ENCODE measurements around the gene TRIO.

Gene TRIO

GRCh38 chr5:14225173-14225834, 82.2 kb downstream of the TRIO start:
- no peak for DNase-seq (ENCODE audit: low spot score)

DNA sequence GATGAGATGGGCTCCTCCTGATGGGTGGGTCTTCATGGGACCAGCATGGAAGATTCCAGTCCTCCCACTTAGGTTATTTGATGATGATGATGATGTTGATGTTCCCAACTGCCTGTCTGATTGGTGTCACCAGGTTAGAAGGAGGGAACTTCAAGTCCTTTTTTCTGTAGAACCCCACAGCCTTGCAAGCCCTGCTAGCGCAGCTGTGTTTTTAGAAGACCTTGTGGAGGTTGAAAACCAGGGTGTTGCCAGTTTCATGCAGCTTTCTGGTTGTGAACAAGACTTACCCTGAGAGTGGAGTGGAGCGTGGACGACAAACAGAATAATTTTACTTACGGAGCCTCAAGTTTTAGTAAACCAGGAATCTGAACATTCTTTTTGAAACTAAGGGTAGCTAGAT, 83.0 kb downstream of the TRIO start:
- DNase-seq (ENCODE audit: low spot score) = no peak

GRCh38 chr5:14226554-14226953, 83.4 kb downstream of the TRIO start:
- DNase-seq (ENCODE audit: low spot score) = no peak

- no peak for DNase-seq (ENCODE audit: low spot score)
These were observed 83.8 kb downstream of the TRIO start for GRCh38 chr5:14226992-14227391.

DNA sequence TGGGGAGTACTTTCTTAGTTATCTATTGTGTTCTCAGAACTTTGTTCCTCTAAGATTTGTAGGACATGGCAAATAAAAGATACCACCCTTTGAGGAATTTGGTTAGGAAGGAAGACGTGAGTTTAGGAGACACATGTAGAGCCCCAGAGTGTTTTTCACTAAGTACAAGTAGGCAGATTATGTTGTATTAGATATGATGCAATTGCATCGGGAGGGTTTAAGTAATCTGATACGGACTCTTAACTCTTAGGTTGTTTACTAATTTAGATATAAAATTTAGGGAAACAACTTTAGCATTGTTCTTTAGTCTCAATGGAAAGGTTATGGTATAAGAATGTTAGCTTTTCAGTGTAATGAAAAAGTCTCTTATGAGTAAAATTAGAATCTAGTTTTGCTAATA, 84.4 kb downstream of the TRIO start:
- no peak for DNase-seq (ENCODE audit: low spot score)

DNA sequence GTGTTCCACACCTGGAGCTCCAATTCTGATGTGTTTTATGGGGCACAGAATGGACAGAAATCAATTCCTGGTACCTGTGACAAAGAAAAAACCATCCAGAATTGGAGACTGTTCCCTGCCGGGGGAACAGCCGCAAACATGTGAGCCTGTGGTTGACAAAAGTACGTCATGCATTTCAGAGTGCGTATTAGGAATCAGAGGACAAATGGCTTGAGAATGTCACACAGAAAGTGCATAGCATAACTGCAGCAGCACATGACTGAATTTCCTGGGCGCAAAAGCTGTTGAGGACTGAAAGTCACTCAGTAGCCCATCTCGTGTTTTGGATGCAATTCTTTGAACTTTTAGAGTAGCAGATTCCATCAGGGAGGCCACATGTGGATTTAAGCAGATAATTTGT, 85.1 kb downstream of the TRIO start:
- DNase-seq (ENCODE audit: low spot score) = no peak

- no peak for DNase-seq (ENCODE audit: low spot score)
These were observed 86.0 kb downstream of the TRIO start for GRCh38 chr5:14229181-14229580.

- no peak for DNase-seq (ENCODE audit: low spot score)
These were observed 86.6 kb downstream of the TRIO start for GRCh38 chr5:14229734-14230133.

DNA sequence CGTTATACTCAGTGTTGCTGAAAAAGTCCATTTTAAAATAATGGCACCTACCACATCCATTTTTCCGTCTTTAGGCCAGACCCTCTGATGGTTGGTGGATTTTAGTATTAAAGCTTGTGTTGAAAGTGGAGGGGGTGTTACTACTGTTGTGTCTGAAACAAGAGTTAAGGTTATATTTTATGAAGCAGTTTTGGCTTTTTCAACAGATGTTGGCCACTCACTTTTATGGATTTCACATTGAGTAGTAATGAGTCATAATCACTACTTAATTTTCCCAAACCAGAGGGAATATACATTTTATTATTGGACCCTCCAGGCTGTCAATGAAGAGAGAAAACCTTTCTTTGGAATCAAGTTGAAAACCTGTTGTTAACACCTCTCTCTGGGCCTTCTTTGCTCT, 88.0 kb downstream of the TRIO start:
- no peak for DNase-seq (ENCODE audit: low spot score)

DNA sequence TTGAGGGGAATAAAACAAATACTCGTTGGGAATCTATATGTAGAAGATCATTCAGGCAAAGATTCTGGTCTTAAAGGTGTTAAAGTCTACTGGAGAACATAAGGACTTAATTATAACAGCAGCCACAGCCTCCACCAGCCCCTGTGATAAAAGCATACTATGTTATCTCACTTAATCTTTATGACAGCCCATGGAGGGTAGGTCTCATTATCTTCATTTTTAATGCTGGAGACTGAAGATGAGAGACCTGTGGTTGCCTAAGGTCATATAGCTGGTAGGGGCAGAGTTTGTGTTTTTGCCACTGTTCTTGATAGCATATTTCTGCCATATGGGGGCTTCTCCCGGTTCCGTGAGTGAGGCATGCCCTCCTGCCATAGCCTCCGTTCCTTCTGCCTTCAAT, 88.7 kb downstream of the TRIO start:
- DNase-seq (ENCODE audit: low spot score) = no peak

- no peak for DNase-seq (ENCODE audit: low spot score)
These were observed 91.1 kb downstream of the TRIO start for GRCh38 chr5:14234204-14234603.

DNA sequence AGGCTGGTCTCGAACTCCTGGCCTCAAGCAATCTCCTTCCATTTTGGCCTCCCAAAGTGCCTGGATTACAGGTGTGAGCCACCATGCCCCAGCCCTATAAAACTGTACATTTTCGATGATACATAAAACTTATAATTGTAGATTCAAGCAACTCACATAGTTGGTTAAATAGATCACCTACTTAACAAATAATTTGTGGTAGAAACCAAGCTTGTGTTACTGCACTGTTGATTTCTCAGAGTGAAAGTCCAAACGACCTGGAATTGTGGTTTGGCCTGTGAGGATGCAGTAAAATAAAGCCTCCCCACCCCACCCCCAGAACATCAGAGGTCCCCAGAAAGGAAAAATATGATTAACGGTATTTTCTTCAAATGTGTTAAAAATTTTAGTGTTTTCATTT, 92.7 kb downstream of the TRIO start:
- no peak for DNase-seq (ENCODE audit: low spot score)

GRCh38 chr5:14236757-14237156, 93.6 kb downstream of the TRIO start:
- no peak for DNase-seq (ENCODE audit: low spot score)

GRCh38 chr5:14237317-14238086, 94.4 kb downstream of the TRIO start:
- DNase-seq (ENCODE audit: low spot score) = no peak

GRCh38 chr5:14238272-14238671, 95.1 kb downstream of the TRIO start:
- no peak for DNase-seq (ENCODE audit: low spot score)

DNA sequence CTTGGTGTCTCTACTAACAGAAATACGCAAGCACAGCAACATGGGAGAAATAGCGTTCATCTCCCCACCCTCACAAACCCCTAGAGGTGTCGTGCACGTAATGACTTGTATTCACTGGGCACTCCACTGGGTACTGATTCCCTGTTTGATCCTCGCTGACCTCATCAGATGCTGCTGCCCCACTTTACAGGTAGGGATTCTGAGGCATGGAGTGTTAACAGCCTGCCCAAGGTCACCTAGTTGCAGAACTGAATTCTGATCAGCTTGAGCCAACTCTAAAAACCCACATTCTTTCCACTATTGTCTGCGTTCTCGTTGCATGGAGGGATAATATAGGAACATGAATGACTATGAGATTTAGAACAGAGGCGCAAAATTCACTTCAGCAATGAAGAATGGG, 96.3 kb downstream of the TRIO start:
- no peak for DNase-seq (ENCODE audit: low spot score)

DNA sequence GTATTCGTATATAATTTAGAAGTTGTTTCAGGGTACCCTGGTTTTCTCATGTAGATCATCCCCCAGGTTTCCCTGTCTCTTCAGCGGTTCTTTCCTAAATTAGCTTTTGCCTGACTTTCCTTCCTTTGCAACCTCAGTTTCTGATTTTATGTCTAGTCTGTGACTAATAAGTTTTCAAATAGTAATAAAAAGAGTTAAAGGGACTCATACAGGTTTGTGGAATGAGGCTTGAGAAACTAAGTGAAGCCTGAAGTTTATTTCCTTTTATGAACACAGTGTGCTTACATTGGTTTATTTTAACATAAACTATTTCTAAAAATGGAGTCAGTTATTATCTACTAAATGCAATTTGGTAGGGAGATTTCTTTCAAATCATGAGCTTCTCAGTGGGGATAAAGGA, 96.8 kb downstream of the TRIO start:
- no peak for DNase-seq (ENCODE audit: low spot score)

- no peak for DNase-seq (ENCODE audit: low spot score)
These were observed 97.2 kb downstream of the TRIO start for GRCh38 chr5:14240359-14240758.

DNA sequence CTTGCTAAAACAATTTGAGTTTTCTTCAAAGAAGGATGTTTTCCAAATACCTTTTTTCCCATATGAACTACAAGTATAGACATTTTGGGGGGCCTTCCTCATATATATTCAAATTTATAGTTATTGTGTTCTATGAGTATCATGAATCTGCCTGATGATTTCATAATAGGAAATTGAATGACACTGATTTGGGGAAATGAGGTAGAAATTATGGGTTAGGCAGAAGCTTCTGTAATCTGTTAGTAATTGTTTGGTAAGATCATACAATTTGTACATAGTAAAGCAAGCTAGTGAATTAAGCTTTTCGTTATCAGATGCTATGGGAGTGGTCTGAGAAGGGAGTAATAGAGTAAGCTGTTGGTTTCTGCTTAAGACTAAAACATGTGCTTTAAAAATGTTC, 98.0 kb downstream of the TRIO start:
- DNase-seq (ENCODE audit: low spot score) = no peak

- DNase-seq (ENCODE audit: low spot score) = no peak
These were observed 99.3 kb downstream of the TRIO start for GRCh38 chr5:14242447-14242846.

DNA sequence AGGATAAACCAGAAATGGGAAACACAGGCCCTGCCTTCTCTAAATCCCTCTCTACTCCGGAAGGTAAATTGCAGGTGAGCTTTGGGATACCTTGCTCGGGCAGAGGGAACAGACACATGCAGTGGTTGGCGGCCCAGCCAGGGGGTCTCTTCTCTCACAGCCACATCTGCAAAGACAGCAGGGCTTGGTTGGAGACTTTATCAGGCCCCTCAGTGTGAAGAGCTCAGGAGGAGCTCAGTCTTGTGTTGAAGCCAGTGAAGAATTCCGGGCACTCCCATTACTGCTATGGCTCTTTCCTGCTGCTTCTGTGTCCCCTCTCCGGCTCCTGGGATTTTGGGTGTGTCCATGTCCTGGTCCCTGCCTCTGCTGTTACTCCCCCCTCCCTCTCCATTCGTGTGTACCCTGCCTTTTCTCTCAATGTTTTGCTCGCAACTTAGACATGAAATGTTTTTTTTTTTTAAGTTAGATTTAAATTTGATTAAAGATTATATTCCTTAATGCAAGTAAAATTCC, 99.8 kb downstream of the TRIO start:
- DNase-seq (ENCODE audit: low spot score) = no peak

DNA sequence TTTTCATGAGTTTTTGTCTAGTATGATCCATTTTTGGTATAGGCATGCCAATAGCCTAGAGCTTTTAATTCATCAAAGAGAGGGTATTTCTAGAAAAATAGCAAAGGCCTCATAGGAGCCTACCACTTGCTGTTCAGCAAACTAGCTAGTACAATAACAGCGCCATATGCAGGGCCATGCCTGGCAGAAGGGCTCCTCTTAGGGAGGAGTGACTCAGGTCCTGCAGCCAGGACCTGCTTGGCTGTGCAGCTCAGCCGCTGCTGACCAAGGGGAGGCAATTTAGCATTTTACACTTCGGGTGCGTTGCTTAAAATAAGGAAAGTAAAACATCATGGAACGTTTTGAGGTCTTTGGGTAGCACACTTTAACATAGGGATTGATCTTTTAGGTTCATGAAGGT, 100.6 kb downstream of the TRIO start:
- no peak for DNase-seq (ENCODE audit: low spot score)

GRCh38 chr5:14244721-14245120, 101.6 kb downstream of the TRIO start:
- DNase-seq (ENCODE audit: low spot score) = no peak

All from NAMALWA (cell line).